ENCODE data around the gene GOLGA6B.
"Not testable (repeated sequence)": the region's sequence is repeated elsewhere in the genome, so short reads cannot be mapped to it uniquely, and the experiment has no call there.

The GOLGA6B gene

GRCh38 chr15:72665706-72666105, 11.2 kb downstream of the GOLGA6B start:
- DNase-seq (ENCODE audit: low spot score), result not testable (repeated sequence)

- not testable (repeated sequence) for DNase-seq (ENCODE audit: low spot score)
Observed at GRCh38 chr15:72669803-72670202, 15.3 kb downstream of the GOLGA6B start.

DNA sequence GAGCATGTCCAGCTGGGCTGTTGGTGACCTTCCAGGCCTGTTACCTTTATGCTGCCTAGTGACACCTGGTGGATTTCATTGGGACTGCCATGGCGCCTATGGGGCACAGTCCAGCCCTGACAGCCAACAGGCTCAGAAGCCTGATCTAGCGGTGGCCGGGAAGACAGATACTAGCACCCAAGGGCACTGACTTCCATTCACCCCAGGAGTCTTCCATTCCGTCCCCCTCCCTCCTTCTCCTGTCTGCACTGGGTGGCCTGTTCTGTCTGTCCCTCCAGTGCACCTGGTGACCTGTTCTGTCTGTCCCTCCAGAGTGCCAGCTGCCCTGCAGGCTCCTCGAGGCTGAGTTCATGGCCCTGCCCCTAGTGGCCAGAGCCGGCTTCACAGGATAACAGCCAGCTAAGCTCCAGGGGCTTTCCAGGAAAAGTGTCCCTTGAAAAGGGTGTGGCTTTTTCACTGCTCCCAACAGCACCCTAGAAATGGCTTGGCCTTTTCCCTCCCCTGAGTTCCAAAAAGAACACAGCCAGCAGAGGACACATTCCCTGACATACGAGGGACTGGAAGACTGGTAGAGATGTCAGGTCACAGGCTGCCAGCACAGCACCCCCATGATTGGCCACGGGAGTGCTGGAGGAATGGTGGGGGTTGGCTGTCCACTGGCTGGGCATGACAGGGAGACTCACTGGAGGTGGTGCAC, 16.3 kb downstream of the GOLGA6B start:
- DNase-seq (ENCODE audit: low spot score), result peak; percentile 82

DNA sequence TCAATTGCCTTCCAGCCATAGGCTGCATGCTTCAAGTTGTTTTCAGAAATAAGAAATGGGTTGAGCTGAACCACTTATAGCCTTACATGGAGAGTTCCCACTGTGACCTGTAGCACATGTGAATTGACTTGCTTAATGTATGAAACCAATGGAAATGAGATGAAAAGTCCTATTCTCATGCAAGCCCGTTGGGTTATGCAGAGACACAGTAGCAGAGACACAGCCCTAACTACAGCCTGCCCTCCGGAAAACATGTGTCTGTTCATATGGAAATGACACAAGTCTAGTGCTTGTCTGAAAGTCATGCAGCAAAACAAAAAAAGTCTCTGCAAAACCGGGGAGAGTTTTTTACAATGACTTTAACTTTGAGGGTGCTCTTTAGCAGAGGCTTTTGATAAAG, 17.0 kb downstream of the GOLGA6B start:
- no peak for DNase-seq (ENCODE audit: low spot score)

- DNase-seq (ENCODE audit: low spot score), result no peak
Observed at GRCh38 chr15:72676838-72677237, 22.3 kb downstream of the GOLGA6B start.

DNA sequence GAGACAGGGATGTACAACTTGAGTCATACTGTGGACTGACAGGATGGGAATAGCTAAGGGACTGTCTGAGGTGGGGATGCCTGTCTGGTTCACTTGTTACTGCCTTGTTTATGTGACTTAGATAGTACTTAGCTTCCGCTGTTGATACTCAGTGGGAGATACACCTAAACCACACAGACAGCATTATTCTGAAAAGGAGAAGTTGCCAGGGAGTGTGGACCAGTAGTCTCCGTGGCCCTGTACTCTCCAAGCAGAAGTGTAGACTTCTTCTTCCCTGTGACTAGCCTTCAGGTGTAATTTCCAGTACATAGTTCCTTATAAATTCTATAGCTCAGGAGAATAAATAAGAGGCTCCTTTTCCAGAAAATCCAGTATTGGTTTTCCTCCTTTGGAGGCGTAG, 26.4 kb downstream of the GOLGA6B start:
- no peak for DNase-seq (ENCODE audit: low spot score)

DNA sequence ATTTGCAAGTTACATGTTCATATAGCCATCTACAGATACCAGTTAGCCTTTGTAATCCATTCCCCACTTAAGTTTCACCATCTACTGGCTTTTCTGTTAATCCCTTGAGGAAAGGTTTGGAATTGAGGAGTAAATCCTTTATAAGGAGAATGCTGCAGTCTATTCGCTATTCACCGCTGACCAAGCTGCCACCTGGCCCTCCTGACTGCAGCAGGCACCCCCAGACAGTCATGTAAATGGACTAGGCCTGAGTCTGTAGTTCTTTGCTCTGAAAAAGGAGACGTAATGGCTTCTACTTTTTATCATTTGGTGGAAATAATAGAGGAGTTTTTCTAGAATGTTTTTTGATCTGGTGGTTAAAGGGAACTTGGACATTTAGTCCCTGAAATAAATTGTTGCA, 28.3 kb downstream of the GOLGA6B start:
- DNase-seq (ENCODE audit: low spot score), result no peak

DNA sequence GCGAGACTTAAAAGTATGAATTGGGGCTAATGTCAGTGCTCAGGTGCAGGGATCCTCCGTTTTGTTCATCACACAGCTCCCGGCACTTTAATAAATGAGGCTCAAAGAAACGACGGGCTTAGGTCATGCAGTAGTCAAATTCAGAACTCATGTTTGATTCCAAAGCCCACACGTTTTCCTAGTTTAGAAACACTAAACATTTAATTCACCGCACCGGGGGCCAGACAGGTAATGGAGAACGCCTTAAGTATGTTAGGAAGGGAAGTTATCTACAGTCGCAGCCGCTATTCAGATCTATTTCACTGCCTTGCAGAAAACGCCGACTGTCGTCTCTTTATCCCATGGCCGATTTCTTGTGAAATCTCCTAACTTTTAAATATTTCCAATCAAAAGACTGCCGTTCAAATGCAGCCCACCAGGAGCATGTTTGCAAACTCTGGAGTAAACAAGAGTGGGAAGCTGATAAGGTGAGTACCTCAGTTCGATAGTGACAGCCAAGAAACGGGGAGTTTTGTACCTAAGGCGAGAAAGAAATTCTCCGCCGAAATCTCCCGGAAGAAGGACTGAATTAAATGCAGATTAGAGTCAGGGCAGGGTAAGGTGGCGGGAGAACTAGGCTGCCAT, 30.9 kb downstream of the GOLGA6B start:
- DNase-seq (ENCODE audit: low spot score), result no peak

DNA sequence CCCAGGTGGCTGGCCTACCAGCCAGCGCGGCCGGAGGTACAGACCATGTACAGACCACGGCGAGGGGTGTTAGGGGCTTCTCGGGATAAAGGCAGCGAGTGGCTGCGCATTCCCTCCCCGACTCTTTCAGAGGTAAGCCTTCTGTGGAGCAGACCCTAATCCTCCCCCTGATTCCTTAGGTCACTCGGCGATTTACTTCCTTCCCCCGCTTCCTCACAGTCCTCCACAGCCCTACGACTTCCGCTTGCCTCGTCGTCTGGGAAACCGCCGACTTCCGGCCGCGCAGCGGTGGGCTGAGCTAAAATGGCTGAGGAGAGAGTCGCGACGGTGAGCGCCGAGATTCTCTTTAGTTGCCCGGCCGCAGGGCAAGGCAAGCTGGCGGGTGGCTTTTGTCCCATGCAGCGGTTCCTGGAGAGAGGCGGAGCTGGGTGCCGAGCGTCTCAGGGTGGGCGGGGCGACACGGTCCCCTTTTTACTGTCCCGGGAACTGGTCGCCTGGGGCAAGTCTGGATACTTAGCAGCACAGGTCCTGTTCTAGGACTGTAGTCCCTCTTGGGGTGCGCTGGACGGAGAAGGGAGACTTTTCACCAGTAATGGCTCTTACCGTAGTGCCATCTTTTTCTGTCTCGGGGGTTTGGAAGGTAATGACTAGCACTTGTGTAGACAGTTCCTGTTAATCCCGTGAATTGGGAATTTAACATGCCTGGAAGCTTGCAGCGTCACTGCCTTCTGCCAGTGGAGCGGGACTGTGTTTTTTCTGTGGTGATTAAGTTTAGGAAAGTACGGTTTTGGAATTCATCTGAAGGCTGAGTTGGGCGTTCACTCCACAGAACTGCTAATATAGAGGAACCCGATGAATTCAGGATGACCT, 31.7 kb downstream of the GOLGA6B start, which contains the start of the genes BBS4 and HIGD2B:
Gene BBS4 (plus strand): TSS at position 283 of the 870 bp plus-strand sequence. CDS start 21 bp downstream, at position 304.
Gene HIGD2B (minus strand): TSS at position 258 of the 870 bp plus-strand sequence. CDS start 9,808 bp downstream, outside the sequence.
- DNase-seq (ENCODE audit: low spot score), result peak; percentile 92

DNA sequence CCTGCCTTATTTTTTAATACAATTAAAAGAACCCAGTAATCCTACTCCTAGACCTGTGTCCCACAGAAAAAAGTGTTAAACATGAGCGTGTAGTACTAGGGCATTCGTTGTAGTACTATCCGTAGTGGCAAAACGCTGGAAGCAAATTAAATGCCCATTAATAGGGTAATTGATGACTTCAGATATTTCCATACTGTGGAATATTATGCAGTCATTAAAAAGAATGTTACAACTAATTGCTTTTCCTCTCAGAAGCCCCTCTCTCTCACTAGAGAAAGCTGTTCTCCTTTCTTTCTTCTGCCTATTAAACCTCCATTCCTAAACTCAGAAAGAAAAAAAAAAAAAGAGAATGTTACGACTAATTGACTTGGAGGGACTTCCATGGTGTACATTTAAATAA, 34.2 kb downstream of the GOLGA6B start:
- DNase-seq (ENCODE audit: low spot score), result no peak

- no peak for DNase-seq (ENCODE audit: low spot score)
Observed at GRCh38 chr15:72690938-72691337, 36.4 kb downstream of the GOLGA6B start.

- no peak for DNase-seq (ENCODE audit: low spot score)
Observed at GRCh38 chr15:72698938-72699337, 44.4 kb downstream of the GOLGA6B start.

DNA sequence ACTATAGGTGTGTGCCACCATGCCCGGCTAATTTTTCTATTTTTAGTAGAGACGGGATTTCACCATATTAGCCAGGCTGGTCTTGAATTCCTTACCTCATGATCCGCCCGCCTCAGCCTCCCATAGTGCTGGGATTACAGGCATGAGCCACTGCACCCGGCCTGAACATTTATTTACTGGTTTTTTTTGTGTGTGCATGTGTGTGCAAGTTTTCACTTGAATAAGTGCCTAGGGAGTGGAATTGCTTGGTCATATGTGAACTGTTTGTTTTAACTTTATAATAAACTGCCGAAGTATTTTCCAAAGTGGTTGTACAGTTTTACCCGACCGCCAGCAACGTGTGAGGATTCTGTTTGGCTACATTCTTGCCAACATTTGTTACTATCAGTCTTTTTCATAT, 45.6 kb downstream of the GOLGA6B start:
- no peak for DNase-seq (ENCODE audit: low spot score)

DNA sequence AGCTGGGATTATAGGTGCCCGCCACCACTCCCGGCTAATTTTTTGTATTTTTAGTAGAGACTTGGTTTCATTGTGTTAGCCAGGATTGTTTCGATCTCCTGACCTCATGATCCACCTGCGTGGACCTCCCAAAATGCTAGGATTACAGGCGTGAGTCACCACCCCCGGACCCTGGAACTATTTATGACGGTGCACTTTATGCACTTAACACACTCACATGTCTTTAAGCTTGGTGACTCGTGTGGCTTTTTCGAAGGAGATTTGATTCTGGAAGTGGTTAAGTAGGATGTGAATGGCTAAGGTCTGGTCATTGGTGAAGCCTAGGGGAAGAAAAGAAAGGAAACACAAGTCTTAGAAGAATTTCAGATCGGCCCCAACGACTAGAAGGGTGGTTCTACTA, 51.8 kb downstream of the GOLGA6B start:
- DNase-seq (ENCODE audit: low spot score), result no peak

GRCh38 chr15:72708551-72709303, 54.2 kb downstream of the GOLGA6B start:
- DNase-seq (ENCODE audit: low spot score), result not testable (repeated sequence)

Small RNA genes within 50 kb of the gene (small RNA-seq; reads per million reads assigned to genes)
- gene RN7SL853P, result 0 reads per million in 2 experiments

Measured in SK-N-DZ (cell line).